GM21423 (cell line): ENCODE results near the gene CXXC5.
A peak's percentile ranks its signal among the peaks of the same experiment; 100 is the strongest.

Source experiments
- ATAC-seq: cut with Tn5 transposase; IDR thresholded peaks from one replicate; pipeline ENCODE4 v1.9.1; 2021; ENCODE audit warnings: mild to moderate bottlenecking, moderate library complexity; ENCODE audit not compliant: unreplicated experiment

CXXC5 gene

GRCh38 chr5:139678751-139679750 lies 30.9 kb downstream of the CXXC5 start:
- no peak for ATAC-seq

GRCh38 chr5:139680368-139681111 lies 32.4 kb downstream of the CXXC5 start:
- ATAC-seq, result no peak

GRCh38 chr5:139681112-139681458 lies 32.9 kb downstream of the CXXC5 start:
- ATAC-seq, result no peak

GRCh38 chr5:139681466-139681865 lies 33.3 kb downstream of the CXXC5 start:
- ATAC-seq, result no peak

- ATAC-seq, result no peak
Observed at GRCh38 chr5:139682016-139682975, 34.1 kb downstream of the CXXC5 start.

GRCh38 chr5:139683295-139684271 lies 35.4 kb downstream of the CXXC5 start:
- no peak for ATAC-seq

GRCh38 chr5:139684350-139684880 lies 36.3 kb downstream of the CXXC5 start:
- ATAC-seq, result no peak

- no peak for ATAC-seq
Observed at GRCh38 chr5:139684881-139685749, 37.0 kb downstream of the CXXC5 start.

GRCh38 chr5:139685886-139686285 lies 37.7 kb downstream of the CXXC5 start:
- no peak for ATAC-seq

- ATAC-seq, result no peak
Observed at GRCh38 chr5:139686356-139686705, 38.2 kb downstream of the CXXC5 start.

GRCh38 chr5:139686706-139687441 lies 38.7 kb downstream of the CXXC5 start:
- no peak for ATAC-seq

GRCh38 chr5:139687656-139688055 lies 39.5 kb downstream of the CXXC5 start:
- no peak for ATAC-seq

- no peak for ATAC-seq
Observed at GRCh38 chr5:139688088-139688702, 40.0 kb downstream of the CXXC5 start.

GRCh38 chr5:139688751-139689372 lies 40.7 kb downstream of the CXXC5 start:
- no peak for ATAC-seq

- ATAC-seq, result peak; percentile 16
Observed at GRCh38 chr5:139689631-139690063, 41.5 kb downstream of the CXXC5 start.

- ATAC-seq, result peak; percentile 43
Observed at GRCh38 chr5:139690064-139690802, 42.1 kb downstream of the CXXC5 start.
